ENCODE measurements around the gene BUB1.
"Not testable (repeated sequence)": the region's sequence is repeated elsewhere in the genome, so short reads cannot be mapped to it uniquely, and the experiment has no call there.

Gene BUB1

DNA sequence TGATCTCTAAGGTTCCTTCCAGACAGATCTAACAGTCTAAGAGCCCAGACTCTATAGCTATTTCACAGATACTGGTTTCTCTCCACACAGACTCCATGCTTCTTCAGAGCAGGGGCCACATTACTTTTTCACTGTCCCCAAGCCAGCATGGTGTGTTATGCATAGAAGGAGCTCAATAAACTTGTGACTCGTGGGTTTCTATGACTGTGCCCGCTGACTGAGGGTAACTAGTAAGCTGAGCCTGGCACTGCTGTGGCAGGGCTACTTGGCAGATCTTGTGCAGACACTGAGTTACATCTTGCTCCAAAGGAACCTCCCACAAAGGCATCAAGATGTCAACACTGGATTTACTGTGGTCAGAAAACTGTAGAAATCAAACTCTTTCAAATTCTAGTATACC is 85.9 kb downstream of the BUB1 start:
- H3K9me3 Mint-ChIP-seq; H3K4me3 Mint-ChIP-seq; H3K4me1 Mint-ChIP-seq; H3K27me3 Mint-ChIP-seq; ATAC-seq (replicated peaks; ENCODE audit: extremely low read depth, poor library complexity, severe bottlenecking); H3K27ac Mint-ChIP-seq (ENCODE audit: low read depth); DNase-seq (ENCODE audit: low spot score in 2 of 2); H3K36me3 Mint-ChIP-seq (ENCODE audit: insufficient read depth): not testable (repeated sequence)

DNA sequence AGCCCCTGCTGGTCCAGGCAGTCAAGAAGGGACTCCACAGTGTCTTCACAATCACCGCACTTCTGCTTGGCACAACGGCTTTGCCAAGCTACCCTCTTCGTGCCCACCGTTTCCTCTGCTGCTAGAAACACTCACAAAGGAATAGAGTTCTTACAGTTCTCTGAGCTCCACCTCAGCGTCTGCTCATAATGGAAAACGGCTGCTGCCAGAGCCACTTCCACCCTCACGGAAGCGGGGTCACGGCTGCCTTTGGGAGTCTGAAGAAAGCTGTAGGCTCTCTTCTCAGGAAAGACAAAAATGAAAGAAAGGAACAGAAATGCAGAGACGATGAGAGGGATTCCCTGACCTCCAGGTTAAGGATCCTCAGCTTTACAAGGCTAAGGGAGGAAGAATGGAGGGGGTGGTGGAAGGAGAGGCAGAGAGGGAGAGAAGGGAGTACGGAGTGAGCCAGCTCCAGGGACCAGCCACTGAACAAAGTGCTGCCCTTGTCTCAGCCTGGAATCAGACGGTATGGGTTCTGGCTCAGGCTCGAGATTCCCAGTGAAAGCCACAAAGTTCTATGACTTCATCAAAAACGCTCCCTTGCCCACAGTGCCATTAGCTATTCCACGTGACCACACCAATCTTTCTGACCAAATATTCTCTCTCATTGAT is 88.1 kb downstream of the BUB1 start:
- not testable (repeated sequence) for H3K27me3 Mint-ChIP-seq; H3K9me3 Mint-ChIP-seq; H3K4me1 Mint-ChIP-seq; ATAC-seq (replicated peaks; ENCODE audit: extremely low read depth, poor library complexity, severe bottlenecking); DNase-seq (ENCODE audit: low spot score in 2 of 2); H3K4me3 Mint-ChIP-seq; H3K27ac Mint-ChIP-seq (ENCODE audit: low read depth); H3K36me3 Mint-ChIP-seq (ENCODE audit: insufficient read depth)

- not testable (repeated sequence) for H3K9me3 Mint-ChIP-seq; H3K4me3 Mint-ChIP-seq; DNase-seq (ENCODE audit: low spot score in 2 of 2); ATAC-seq (replicated peaks; ENCODE audit: extremely low read depth, poor library complexity, severe bottlenecking); H3K36me3 Mint-ChIP-seq (ENCODE audit: insufficient read depth); H3K4me1 Mint-ChIP-seq; H3K27ac Mint-ChIP-seq (ENCODE audit: low read depth); H3K27me3 Mint-ChIP-seq
These were observed 89.3 kb downstream of the BUB1 start for GRCh38 chr2:110588520-110588919.

Measured in central memory CD8-positive, alpha-beta T cell (primary cell).